Aorta (tissue), 5 donors: ENCODE data around the gene SMYD1. TPM values are rescaled to one million over a fixed set of nuclear protein-coding genes. Genes with fewer than 3 reads are reported as not detected.
"Not testable (repeated sequence)": the region's sequence is repeated elsewhere in the genome, so short reads cannot be mapped to it uniquely, and the experiment has no call there.

ENCODE experiments used
- ATAC-seq: fragments of 200-7000 bp; cut with Tn5 transposase; one replicate; pipeline ENCODE4 v1.9.1; 2022; ENCODE audit warnings: moderate library complexity; ENCODE audit not compliant: low FRiP score
- DNase-seq, 2 donors: peaks; one replicate each; pipeline ENCODE4 v3.0.0-alpha.2; 2020
- H3K27ac ChIP-seq, 2 donors: one replicate each; pipeline ENCODE4 v1.5.1; 2013; ENCODE audit warnings: low read length in 2 of 2, mild to moderate bottlenecking in 2 of 2, moderate library complexity in 2 of 2, control low read depth in 1 of 2, inconsistent platforms in 1 of 2, low read depth in 1 of 2
- H3K27me3 ChIP-seq, 2 donors: one replicate each; pipeline ENCODE4 v1.6.1; 2013; ENCODE audit warnings: control low read depth in 1 of 2, low read length in 1 of 2, mild to moderate bottlenecking in 1 of 2, moderate library complexity in 1 of 2; ENCODE audit not compliant: insufficient read depth in 2 of 2, control insufficient read depth in 1 of 2
- H3K36me3 ChIP-seq, 2 donors: one replicate each; pipeline ENCODE4 v1.6.1; 2013; ENCODE audit warnings: control low read depth in 1 of 2, low read length in 1 of 2, mild to moderate bottlenecking in 1 of 2; ENCODE audit not compliant: insufficient read depth in 2 of 2, control insufficient read depth in 1 of 2
- H3K4me1 ChIP-seq, 2 donors: one replicate each; pipeline ENCODE4 v1.6.1; 2013; ENCODE audit warnings: low read length in 2 of 2, control low read depth in 1 of 2, mild to moderate bottlenecking in 1 of 2, moderate library complexity in 1 of 2; ENCODE audit not compliant: insufficient read depth in 2 of 2, control insufficient read depth in 1 of 2
- H3K4me3 ChIP-seq, 2 donors: one replicate each; pipeline ENCODE4 v1.5.1; 2013; ENCODE audit warnings: low read length in 2 of 2, control low read depth in 1 of 2, mild to moderate bottlenecking in 1 of 2
- H3K9me3 ChIP-seq: one replicate; pipeline ENCODE4 v1.6.1; 2013; ENCODE audit warnings: mild to moderate bottlenecking, low read length; ENCODE audit not compliant: control insufficient read depth
- WGBS, 2 donors: extraction: QIAGEN DNeasy Blood & Tissue Kit; methylation state at CpG; one replicate each; pipeline ENCODE4 v1.1.7; 2013; 5-methylcytosine and 5-hydroxymethylcytosine counted together
- intact Hi-C, 2 donors: fragments of 100-400 bp; cut with DNase I; formaldehyde crosslinking; loops; one replicate each; pipeline versions ENCODE4 v1.14.2 to v1.15.0; 2022
- long read RNA-seq, 2 donors: library from polyadenylated mRNA; unstranded; transcript quantifications; one replicate each; pipeline ENCODE4 v2.0.0, GENCODE V29; 2020 to 2021
- polyA plus RNA-seq, 2 donors: library from polyadenylated mRNA; stranded (reverse); fragments of 200-250 nt; gene quantifications; one replicate each; pipeline ENCODE4 v1.2.3, GENCODE V29; 2013
- total RNA-seq, 2 donors: library from RNA; stranded (reverse); fragmentation: NEBNext Ultra II Directional; extraction: Animal tissue kit (Norgen Biotek cat#: 25700); gene quantifications; one replicate each; pipeline ENCODE4 v1.2.1, GENCODE V29; 2021
- donor health status: healthy with polysubstance abuse.
- donor health status: Bipolar disorder and iron deficiency.
- donor health status: DM: no; HTN: no; CAD: no.
- donor health status: DM: no; HTN: no; CAD: no.
- donor health status: DM: yes; HTN: yes; CAD: no.

Gene SMYD1
- total RNA-seq: not detected
- polyA plus RNA-seq: under 1 TPM in 1 of 2 donors, not detected in 1; under 0.01 TPM
- long read RNA-seq, donor 1: 0 reads
- long read RNA-seq, donor 2: 0 reads

GRCh38 chr2:88067598-88067997, at the start of gene SMYD1:
Gene SMYD1, plus strand, starts transcription at chr2:88067825. Its CDS starts 40 bp downstream, at chr2:88067865.
- no peak for ATAC-seq
- Histone ChIP-seq H3K36me3 (no peaks in the 10 kb centered on the region), H3K27me3 (no peaks in the 10 kb centered on the region), H3K27ac (no peak within 1 kb of the TSS), H3K4me1 (no peaks in the 10 kb centered on the region), H3K4me3 (no peak within 1 kb of the TSS), H3K9me3 (no peaks in the 10 kb centered on the region)
- no peak for DNase-seq
- WGBS, 2 donors: 48 to 62% methylated on average over 8 of the region's 8 CpGs
- intact Hi-C loops: no loop called here

DNA sequence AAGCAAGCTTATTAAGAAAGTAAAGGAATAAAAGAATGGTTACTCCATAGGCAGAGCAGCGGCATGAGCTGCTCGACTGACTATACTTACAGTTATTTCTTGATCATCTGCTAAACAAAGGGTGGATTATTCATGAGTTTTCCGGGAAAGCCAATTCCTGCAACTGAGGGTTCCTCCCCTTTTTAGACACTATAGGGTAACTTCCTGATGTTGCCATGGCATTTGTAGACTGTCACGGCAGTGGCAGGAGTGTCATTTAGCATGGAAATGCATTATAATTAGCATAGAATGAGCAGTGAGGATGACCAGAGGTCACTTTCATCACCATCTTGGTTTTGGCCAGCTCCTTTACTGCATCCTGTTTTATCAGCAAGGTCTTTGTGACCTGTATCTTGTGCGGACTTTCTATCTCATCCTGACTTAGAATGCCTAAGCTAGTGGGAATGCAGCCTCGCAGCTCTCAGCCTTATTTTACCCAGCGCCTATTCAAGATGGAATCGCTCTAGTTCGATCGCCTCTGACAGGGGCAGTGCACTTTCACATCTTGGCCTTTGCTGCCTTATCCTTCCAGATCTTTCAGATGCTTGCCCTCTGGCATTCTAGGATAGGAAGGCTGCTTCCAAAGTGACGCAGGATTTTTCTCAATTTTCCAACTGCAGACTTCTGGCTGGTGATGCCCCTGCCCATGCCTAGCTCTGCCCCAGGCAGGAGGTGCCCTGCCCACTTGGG, 49.4 kb upstream of the SMYD1 start:
- H3K4me1 ChIP-seq, H3K4me3 ChIP-seq, H3K27ac ChIP-seq, H3K36me3 ChIP-seq, H3K27me3 ChIP-seq, ATAC-seq, DNase-seq, H3K9me3 ChIP-seq, intact Hi-C loops: not testable (repeated sequence)
- 95 to 98% methylated on average over 11 of the region's 11 CpGs for WGBS, 2 donors

- intact Hi-C loops: no loop called here
- whole genome bisulfite sequencing, 2 donors: 88 to 91% methylated on average over 6 of the region's 6 CpGs
Measured at GRCh38 chr2:88018909-88019308, 48.7 kb upstream of the SMYD1 start.

DNA sequence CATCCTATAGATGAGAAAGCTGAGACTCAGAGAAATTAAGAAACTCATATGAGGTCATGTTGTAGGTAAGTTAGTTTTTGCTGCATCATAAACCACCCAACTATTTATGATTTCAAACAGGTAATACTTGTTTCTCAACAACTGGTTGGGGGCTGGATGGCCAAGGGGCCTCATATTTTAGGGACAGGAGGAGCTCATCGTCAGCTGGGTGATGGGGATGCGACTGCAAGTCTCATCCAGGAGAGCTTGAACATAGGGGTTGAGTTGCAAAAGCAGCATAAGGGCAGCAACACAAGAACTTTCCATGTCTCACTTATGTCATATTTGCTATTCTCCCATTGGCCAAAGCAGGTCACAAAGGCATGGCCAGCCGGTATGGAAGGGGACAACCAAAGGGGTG, 47.6 kb upstream of the SMYD1 start:
- DNase-seq (no peak), ATAC-seq (no peak)
- WGBS, 2 donors: 66 to 77% methylated on average over 3 of the region's 3 CpGs
- H3K4me1 ChIP-seq: no peaks in the 10 kb centered on the region
- no peak overlapping the region for H3K4me3 ChIP-seq
- intact Hi-C loops: no loop called here
- no peaks in the 10 kb centered on the region for H3K36me3 ChIP-seq
- no peaks in the 10 kb centered on the region for H3K27me3 ChIP-seq
- H3K27ac ChIP-seq: no peak overlapping the region
- H3K9me3 ChIP-seq: no peaks in the 10 kb centered on the region

More at GRCh38 chr2:88018909-88019308, 48.7 kb upstream of the SMYD1 start:
- DNase-seq: no peak
- Histone ChIP-seq H3K4me1 (no peaks in the 10 kb centered on the region), H3K27ac (no peak overlapping the region), H3K4me3 (no peak overlapping the region), H3K27me3 (no peaks in the 10 kb centered on the region), H3K9me3 (no peaks in the 10 kb centered on the region), H3K36me3 (no peaks in the 10 kb centered on the region)
- no peak for ATAC-seq

DNA sequence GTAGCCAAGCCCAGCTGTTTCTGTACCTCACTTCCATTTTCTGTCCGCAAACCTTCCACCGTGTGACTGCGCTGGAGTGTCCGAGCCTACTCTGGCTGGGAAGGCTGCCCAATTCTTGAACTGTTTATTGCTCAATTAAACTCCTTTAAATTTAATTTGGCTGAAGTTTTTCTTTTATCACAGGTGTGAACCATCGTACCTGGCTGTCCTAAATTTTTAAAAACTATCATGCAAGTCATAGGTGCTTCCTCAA, 45.0 kb upstream of the SMYD1 start:
- Histone ChIP-seq H3K36me3 (no peaks in the 10 kb centered on the region), H3K9me3 (no peaks in the 10 kb centered on the region), H3K27ac (no peak overlapping the region), H3K4me3 (no peak overlapping the region), H3K27me3 (no peaks in the 10 kb centered on the region), H3K4me1 (no peaks in the 10 kb centered on the region)
- WGBS, 2 donors: 89 to 93% methylated on average over 5 of the region's 5 CpGs
- no peak for ATAC-seq
- intact Hi-C loops: no loop called here
- DNase-seq: no peak

DNA sequence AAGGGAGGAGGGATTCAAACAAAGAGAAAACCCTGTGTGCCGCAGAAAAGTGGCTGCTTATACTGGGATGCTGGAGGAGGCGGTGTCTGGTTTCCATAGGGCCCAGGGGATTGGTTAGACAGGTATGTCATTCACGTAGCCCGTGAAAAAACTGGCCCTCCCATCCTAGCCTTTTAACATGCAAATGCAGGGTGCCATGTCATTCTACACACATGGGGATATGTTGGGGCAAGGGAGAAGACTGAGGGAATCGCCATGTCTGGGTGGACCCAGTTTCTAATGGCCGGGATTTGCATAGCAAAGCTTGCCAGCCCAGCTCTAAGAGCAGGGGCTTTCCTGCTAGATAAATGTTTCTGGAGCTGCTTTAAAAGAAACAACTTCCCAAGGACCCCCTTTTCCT, 43.1 kb upstream of the SMYD1 start:
- intact Hi-C loops: no loop called here
- H3K27me3 ChIP-seq: no peaks in the 10 kb centered on the region
- WGBS, 2 donors: 55 to 74% methylated on average over 6 of the region's 6 CpGs
- DNase-seq (no peak), ATAC-seq (no peak)
- H3K4me3 ChIP-seq: no peak overlapping the region
- H3K9me3 ChIP-seq: no peaks in the 10 kb centered on the region
- H3K36me3 ChIP-seq: no peaks in the 10 kb centered on the region
- no peak overlapping the region for H3K27ac ChIP-seq
- H3K4me1 ChIP-seq: no peaks in the 10 kb centered on the region

DNA sequence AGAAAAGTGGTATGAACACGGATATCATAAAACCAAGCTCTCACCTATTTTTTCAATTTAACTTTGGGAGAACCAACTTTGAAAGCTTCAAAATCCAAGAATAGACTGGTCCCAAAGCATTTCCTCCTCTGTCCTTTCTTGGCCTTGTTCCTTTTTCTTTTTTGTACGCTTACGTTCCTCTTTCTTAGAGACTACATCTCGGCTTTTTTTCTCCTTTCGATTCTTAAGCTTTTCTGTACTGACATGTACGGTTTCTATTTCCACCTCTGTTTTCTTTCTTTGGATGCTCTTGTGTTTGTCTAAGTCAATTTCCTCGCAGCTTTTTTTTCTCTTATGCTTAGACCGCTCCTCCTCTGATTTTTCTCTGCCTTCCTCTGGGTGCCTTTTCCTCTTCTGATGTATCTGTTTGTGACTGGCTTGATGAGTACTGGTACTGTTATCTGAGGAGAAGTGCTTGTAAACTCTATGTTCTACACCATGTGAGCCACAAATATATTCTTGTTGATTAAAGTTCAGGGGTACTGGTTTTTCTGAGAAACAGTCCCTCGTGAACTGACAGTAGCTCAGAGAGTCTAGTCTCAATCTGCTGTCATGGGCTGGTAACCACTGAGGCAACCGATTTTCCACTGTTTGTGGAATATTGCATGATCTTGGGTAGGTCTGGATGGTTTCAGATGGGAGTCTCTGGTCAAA, 39.8 kb upstream of the SMYD1 start:
- no peak overlapping the region for H3K27ac ChIP-seq
- H3K4me1 ChIP-seq: no peaks in the 10 kb centered on the region
- WGBS, 2 donors: 84 to 85% methylated on average over 10 of the region's 10 CpGs
- H3K4me3 ChIP-seq: no peak overlapping the region
- intact Hi-C loops: no loop called here
- H3K27me3 ChIP-seq: no peaks in the 10 kb centered on the region
- ATAC-seq (no peak), DNase-seq (no peak)
- no peaks in the 10 kb centered on the region for H3K36me3 ChIP-seq
- H3K9me3 ChIP-seq: no peaks in the 10 kb centered on the region

DNA sequence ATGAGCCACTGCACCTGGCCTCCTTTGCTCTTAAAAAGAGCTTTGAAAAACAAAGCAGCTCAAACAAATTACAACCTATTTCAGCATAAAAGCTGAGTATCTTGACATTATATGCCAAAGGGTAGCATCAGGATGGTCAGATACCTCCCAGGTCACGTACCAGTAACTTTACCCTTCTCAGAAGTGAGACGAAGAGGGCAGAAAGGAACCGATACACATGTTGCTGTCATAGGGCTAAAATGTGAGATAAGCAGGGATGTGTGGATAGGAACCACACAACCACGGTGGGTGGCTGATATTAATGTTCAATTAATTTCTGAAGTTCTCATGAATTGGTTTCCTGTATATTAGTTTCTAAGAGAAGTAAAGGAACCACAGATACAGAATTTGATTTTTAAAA, 38.7 kb upstream of the SMYD1 start:
- Histone ChIP-seq H3K9me3 (no peaks in the 10 kb centered on the region), H3K27me3 (no peaks in the 10 kb centered on the region), H3K36me3 (no peaks in the 10 kb centered on the region), H3K27ac (no peak overlapping the region), H3K4me3 (no peak overlapping the region), H3K4me1 (no peaks in the 10 kb centered on the region)
- 97 to 99% methylated on average over 4 of the region's 4 CpGs for WGBS, 2 donors
- ATAC-seq (no peak), DNase-seq (no peak)
- intact Hi-C loops: no loop called here

- no peak overlapping the region for H3K27ac ChIP-seq
- no peaks in the 10 kb centered on the region for H3K36me3 ChIP-seq
- no peaks in the 10 kb centered on the region for H3K9me3 ChIP-seq
- H3K4me1 ChIP-seq: no peaks in the 10 kb centered on the region
- no peak for ATAC-seq
- DNase-seq: no peak
- intact Hi-C loops: no loop called here
- H3K4me3 ChIP-seq: no peak overlapping the region
- H3K27me3 ChIP-seq: no peaks in the 10 kb centered on the region
- 95 to 96% methylated on average over 7 of the region's 7 CpGs for WGBS, 2 donors
Measured at GRCh38 chr2:88032070-88032702, 35.4 kb upstream of the SMYD1 start.
